ENCODE data around the gene WRNIP1.
A peak's percentile ranks its signal among the peaks of the same experiment; 100 is the strongest.

- TF ChIP-seq, protein P1, sequence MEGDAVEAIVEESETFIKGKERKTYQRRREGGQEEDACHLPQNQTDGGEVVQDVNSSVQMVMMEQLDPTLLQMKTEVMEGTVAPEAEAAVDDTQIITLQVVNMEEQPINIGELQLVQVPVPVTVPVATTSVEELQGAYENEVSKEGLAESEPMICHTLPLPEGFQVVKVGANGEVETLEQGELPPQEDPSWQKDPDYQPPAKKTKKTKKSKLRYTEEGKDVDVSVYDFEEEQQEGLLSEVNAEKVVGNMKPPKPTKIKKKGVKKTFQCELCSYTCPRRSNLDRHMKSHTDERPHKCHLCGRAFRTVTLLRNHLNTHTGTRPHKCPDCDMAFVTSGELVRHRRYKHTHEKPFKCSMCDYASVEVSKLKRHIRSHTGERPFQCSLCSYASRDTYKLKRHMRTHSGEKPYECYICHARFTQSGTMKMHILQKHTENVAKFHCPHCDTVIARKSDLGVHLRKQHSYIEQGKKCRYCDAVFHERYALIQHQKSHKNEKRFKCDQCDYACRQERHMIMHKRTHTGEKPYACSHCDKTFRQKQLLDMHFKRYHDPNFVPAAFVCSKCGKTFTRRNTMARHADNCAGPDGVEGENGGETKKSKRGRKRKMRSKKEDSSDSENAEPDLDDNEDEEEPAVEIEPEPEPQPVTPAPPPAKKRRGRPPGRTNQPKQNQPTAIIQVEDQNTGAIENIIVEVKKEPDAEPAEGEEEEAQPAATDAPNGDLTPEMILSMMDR (IDR thresholded peaks at IDR 0.05 in 8 of 11, conservative IDR thresholded peaks at IDR 0.05 in 3 of 11): no peak
- TF ChIP-seq POLR2A (IDR thresholded peaks at IDR 0.05): no peak
- peak; percentile 85 to 88 (median 86) for TF ChIP-seq POLR2AphosphoS5 (IDR thresholded peaks at IDR 0.05)
Measured at GRCh38 chr6:2764610-2765165, 505 bp upstream of the WRNIP1 start.

Data from spleen (tissue), 7 donors.